ENCODE results near the gene BOLA3.

BOLA3 gene

GRCh38 chr2:74095632-74096031, 52.1 kb downstream of the BOLA3 start:
- H3K4me2 ChIP-seq, result no peak overlapping the region
- H3K27me3 ChIP-seq (ENCODE audit: insufficient read depth, low read depth), result no peaks in the 10 kb centered on the region
- no peaks in the 10 kb centered on the region for H3K79me2 ChIP-seq (ENCODE audit: insufficient read depth, low read depth)
- H3K27ac ChIP-seq, result no peak overlapping the region
- H3K4me3 ChIP-seq (IDR thresholded peaks at IDR 0.05; ENCODE audit: insufficient read depth, low read depth, low read length), result no peak overlapping the region
- TF ChIP-seq, protein P1, sequence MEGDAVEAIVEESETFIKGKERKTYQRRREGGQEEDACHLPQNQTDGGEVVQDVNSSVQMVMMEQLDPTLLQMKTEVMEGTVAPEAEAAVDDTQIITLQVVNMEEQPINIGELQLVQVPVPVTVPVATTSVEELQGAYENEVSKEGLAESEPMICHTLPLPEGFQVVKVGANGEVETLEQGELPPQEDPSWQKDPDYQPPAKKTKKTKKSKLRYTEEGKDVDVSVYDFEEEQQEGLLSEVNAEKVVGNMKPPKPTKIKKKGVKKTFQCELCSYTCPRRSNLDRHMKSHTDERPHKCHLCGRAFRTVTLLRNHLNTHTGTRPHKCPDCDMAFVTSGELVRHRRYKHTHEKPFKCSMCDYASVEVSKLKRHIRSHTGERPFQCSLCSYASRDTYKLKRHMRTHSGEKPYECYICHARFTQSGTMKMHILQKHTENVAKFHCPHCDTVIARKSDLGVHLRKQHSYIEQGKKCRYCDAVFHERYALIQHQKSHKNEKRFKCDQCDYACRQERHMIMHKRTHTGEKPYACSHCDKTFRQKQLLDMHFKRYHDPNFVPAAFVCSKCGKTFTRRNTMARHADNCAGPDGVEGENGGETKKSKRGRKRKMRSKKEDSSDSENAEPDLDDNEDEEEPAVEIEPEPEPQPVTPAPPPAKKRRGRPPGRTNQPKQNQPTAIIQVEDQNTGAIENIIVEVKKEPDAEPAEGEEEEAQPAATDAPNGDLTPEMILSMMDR (conservative IDR thresholded peaks at IDR 0.05; ENCODE audit: low read depth, low read length), result no peak
- no peak overlapping the region for H3K9ac ChIP-seq
- no peaks in the 10 kb centered on the region; the same call in 1 of the 2 replicates for H3K36me3 ChIP-seq (ENCODE audit: insufficient read depth)
- H2AFZ ChIP-seq (ENCODE audit: low read depth), result no peak overlapping the region
- no peaks in the 10 kb centered on the region for H4K20me1 ChIP-seq (ENCODE audit: insufficient read depth)
- H3K4me1 ChIP-seq (ENCODE audit: low read depth, poor library complexity, severe bottlenecking), result no peaks in the 10 kb centered on the region

DNA sequence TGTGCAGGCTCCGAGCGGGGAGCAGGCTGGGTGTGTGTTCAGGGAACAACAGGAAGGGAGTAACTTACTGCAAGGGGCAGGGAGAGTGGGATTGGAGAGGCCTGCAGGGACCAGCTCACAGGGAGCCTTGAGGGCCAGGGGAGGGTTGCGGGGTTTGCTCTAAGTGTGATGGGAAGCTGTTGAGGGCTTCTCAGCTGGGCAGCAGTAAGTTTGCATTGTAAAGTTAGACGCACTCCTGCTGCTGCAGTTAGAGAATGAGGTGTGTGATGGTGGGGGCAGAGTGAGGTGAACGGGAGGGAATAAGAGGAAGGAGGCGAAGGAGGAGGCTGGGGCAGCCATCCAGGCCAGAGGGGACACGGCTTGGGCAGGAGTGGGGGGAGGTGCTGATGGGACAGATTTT, 53.4 kb downstream of the BOLA3 start:
- Histone ChIP-seq H3K9ac (no peak overlapping the region), H4K20me1 (ENCODE audit: insufficient read depth) (no peaks in the 10 kb centered on the region), H3K36me3 (ENCODE audit: insufficient read depth) (no peaks in the 10 kb centered on the region; the same call in 1 of the 2 replicates), H3K27ac (no peak overlapping the region), H2AFZ (ENCODE audit: low read depth) (no peak overlapping the region), H3K79me2 (ENCODE audit: insufficient read depth, low read depth) (no peaks in the 10 kb centered on the region), H3K27me3 (ENCODE audit: insufficient read depth, low read depth) (no peaks in the 10 kb centered on the region), H3K4me3 (IDR thresholded peaks at IDR 0.05; ENCODE audit: insufficient read depth, low read depth, low read length) (no peak overlapping the region), H3K4me1 (ENCODE audit: low read depth, poor library complexity, severe bottlenecking) (no peaks in the 10 kb centered on the region), H3K4me2 (no peak overlapping the region)
- TF ChIP-seq, protein P1 (conservative IDR thresholded peaks at IDR 0.05; ENCODE audit: low read depth, low read length), result no peak

DNA sequence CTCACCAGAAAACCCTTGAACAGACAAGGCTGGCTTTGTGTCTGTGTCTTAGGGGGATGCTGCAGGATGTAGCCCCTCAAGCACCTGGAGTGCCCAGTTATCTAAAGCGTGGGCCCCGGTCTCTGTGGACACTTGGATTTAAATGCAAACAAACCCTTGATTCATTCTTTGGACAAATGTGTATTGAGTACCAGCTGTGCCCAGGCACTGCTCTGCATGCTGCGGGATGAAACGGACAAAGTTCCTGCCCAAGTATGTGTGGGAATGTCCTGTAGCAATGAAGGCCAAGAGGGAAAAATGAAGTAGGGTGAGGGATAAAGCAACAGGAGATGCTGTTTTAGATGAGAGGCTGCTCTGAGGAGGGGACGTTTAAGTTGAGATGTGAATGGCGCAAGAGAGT, 53.9 kb downstream of the BOLA3 start:
- Histone ChIP-seq H3K36me3 (ENCODE audit: insufficient read depth) (no peaks in the 10 kb centered on the region; the same call in 1 of the 2 replicates), H2AFZ (ENCODE audit: low read depth) (no peak overlapping the region), H3K27ac (no peak overlapping the region), H3K4me2 (no peak overlapping the region), H3K79me2 (ENCODE audit: insufficient read depth, low read depth) (no peaks in the 10 kb centered on the region), H4K20me1 (ENCODE audit: insufficient read depth) (no peaks in the 10 kb centered on the region), H3K4me3 (IDR thresholded peaks at IDR 0.05; ENCODE audit: insufficient read depth, low read depth, low read length) (no peak overlapping the region), H3K27me3 (ENCODE audit: insufficient read depth, low read depth) (no peaks in the 10 kb centered on the region), H3K9ac (no peak overlapping the region), H3K4me1 (ENCODE audit: low read depth, poor library complexity, severe bottlenecking) (no peaks in the 10 kb centered on the region)
- TF ChIP-seq, protein P1 (conservative IDR thresholded peaks at IDR 0.05; ENCODE audit: low read depth, low read length), result no peak

DNA sequence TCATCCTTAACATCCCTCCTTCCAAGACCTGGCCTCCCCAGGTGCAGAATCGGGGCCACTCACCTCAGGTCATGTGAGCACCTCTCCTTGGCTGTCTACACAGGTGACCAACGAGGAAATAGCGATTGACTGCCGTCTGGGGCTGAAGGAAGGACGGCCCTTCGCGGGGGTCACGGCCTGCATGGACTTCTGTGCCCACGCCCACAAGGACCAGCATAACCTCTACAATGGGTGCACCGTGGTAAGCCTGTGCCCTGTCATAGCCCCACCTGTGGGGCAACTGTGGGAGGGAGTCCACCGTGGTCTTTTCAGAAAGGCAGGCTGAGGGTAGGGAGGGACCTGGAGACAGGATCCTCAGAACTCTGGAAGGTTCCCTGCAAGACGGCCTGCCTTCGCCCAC, 54.3 kb downstream of the BOLA3 start:
- no peak overlapping the region for H3K4me3 ChIP-seq (IDR thresholded peaks at IDR 0.05; ENCODE audit: insufficient read depth, low read depth, low read length)
- H3K36me3 ChIP-seq (ENCODE audit: insufficient read depth), result no peaks in the 10 kb centered on the region; the same call in 1 of the 2 replicates
- no peak overlapping the region for H3K9ac ChIP-seq
- no peaks in the 10 kb centered on the region for H4K20me1 ChIP-seq (ENCODE audit: insufficient read depth)
- H3K27ac ChIP-seq, result no peak overlapping the region
- no peaks in the 10 kb centered on the region for H3K79me2 ChIP-seq (ENCODE audit: insufficient read depth, low read depth)
- TF ChIP-seq, protein P1 (conservative IDR thresholded peaks at IDR 0.05; ENCODE audit: low read depth, low read length), result no peak
- no peak overlapping the region for H3K4me2 ChIP-seq
- H3K27me3 ChIP-seq (ENCODE audit: insufficient read depth, low read depth), result no peaks in the 10 kb centered on the region
- no peaks in the 10 kb centered on the region for H3K4me1 ChIP-seq (ENCODE audit: low read depth, poor library complexity, severe bottlenecking)
- H2AFZ ChIP-seq (ENCODE audit: low read depth), result no peak overlapping the region

All from KMS-11 (cell line).